Heart left ventricle (tissue), 16 donors: ENCODE data around the gene CBX4. TPM values are rescaled to one million over a fixed set of nuclear protein-coding genes. Genes with fewer than 3 reads are reported as not detected.
A peak's percentile ranks its signal among the peaks of the same experiment; 100 is the strongest.

Experiments used
- ATAC-seq, 4 donors: fragments of 200-7000 bp; cut with Tn5 transposase; one replicate each; pipeline ENCODE4 v1.9.1; 2020 to 2022; ENCODE audit warnings: moderate library complexity in 4 of 4, mild to moderate bottlenecking in 3 of 4, moderate number of reproducible peaks in 1 of 4
- DNase-seq, 5 donors: peaks; one replicate each; pipeline ENCODE4 v3.0.0-alpha.2; 2020
- H3K27ac ChIP-seq, 12 donors: fragments of 200-600 bp; sonication (generic) in 4 of 12; one replicate each; pipeline versions ENCODE4 v1.5.0 to v1.8.0; 2016 to 2022; ENCODE audit warnings: mild to moderate bottlenecking in 2 of 12
- H3K27me3 ChIP-seq, 9 donors: fragments of 200-600 bp; sonication (generic) in 2 of 9; one replicate each; pipeline versions ENCODE4 v1.5.1 to v1.8.0; 2016 to 2022; ENCODE audit warnings: mild to moderate bottlenecking in 3 of 9
- H3K36me3 ChIP-seq, 9 donors: fragments of 200-600 bp; sonication (generic) in 2 of 9; one replicate each; pipeline versions ENCODE4 v1.5.0 to v1.8.0; 2018 to 2022; ENCODE audit warnings: mild to moderate bottlenecking in 2 of 9
- H3K4me1 ChIP-seq, 12 donors: fragments of 200-600 bp; sonication (generic) in 4 of 12; one replicate each; pipeline versions ENCODE4 v1.5.0 to v1.8.0; 2016 to 2022; ENCODE audit warnings: mild to moderate bottlenecking in 3 of 12
- H3K4me3 ChIP-seq, 12 donors: fragments of 200-600 bp; sonication (generic) in 4 of 12; one replicate each; pipeline versions ENCODE4 v1.5.0 to v1.8.0; 2017 to 2022; ENCODE audit warnings: mild to moderate bottlenecking in 9 of 12, moderate library complexity in 4 of 12
- H3K9me3 ChIP-seq, 12 donors: fragments of 200-600 bp; sonication (generic) in 4 of 12; one replicate each; pipeline versions ENCODE4 v1.5.0 to v1.8.0; 2016 to 2022; ENCODE audit warnings: mild to moderate bottlenecking in 1 of 12
- CTCF ChIP-seq, 12 donors: fragments of 200-600 bp; sonication (generic) in 4 of 12; IDR thresholded peaks; one replicate each; pipeline versions ENCODE4 v1.5.0 to v1.8.0; 2018 to 2022; ENCODE audit warnings: antibody characterized with exemption in 12 of 12, mild to moderate bottlenecking in 5 of 12
- POLR2A ChIP-seq, 2 donors: fragments of 450-650 bp; IDR thresholded peaks; one replicate each; pipeline ENCODE4 v1.6.1; 2017; ENCODE audit warnings: antibody characterized with exemption in 2 of 2, mild to moderate bottlenecking in 2 of 2, moderate library complexity in 2 of 2
- WGBS, 4 donors: extraction: QIAGEN DNeasy Blood & Tissue Kit in 2 of 4; methylation state at CpG; one replicate each; pipeline versions ENCODE4 v1.1.5 to v1.1.7; 2013 to 2018; 5-methylcytosine and 5-hydroxymethylcytosine counted together
- intact Hi-C, 10 donors: fragments of 100-400 bp; cut with DNase I; formaldehyde crosslinking; loops; one replicate each; pipeline versions ENCODE4 v1.11.1 to v1.14.2; 2022
- polyA plus RNA-seq, 2 donors: library from polyadenylated mRNA; stranded (reverse); fragments of 200-250 nt; gene quantifications; one replicate each; pipeline ENCODE4 v1.2.3, GENCODE V29; 2013
- total RNA-seq, 9 donors: library from RNA; depleted of rRNA in 2 of 9; stranded (reverse); fragments of >200 nt in 2 of 9; fragmentation: NEBNext Ultra II Directional in 3 of 9; extraction: Animal tissue kit (Norgen Biotek cat#: 25700) in 3 of 9; gene quantifications; one replicate each; pipeline versions ENCODE4 v1.1.0 to v1.2.4, GENCODE V29; 2016 to 2023
- donor health status: ischemic (EF 13 %, LVEDD 7.1; RV severe dilation, severe dysfunction).
- donor health status: healthy with polysubstance abuse.
- donor health status: DM: no; HTN: yes; CAD: no.
- donor health status: DM: no; HTN: no; CAD: no.
- donor health status: ischemic (EF 25% LVEDD 6.9; RV normal size, moderate dysfunction).
- donor health status: ischemic (EF 25% LVEDD 5.7; RV mildly dilated, moderate dysfunction).
- donor health status: healthy.
- donor health status: DM: yes; HTN: yes; CAD: no.
- donor health status: ischemic (EF 35%, LVEDD 5.7; RV mildly dilated, moderate dysfunction).
- donor health status: nonischemic (EF 11% LVEDD 7.7; RV severe dilation, severe dysfunction).
- donor health status: DM: yes; HTN: yes; CAD: no.
- donor health status: PGD.
- donor health status: ischemic (EF 29% LVEDD 5.4; RV normal size, mild dysfunction).
- donor health status: nonischemic (EF 23%, LVEDD 6.1; RV moderate dilation, normal function).

The CBX4 gene
- total and polyA plus RNA-seq, 11 donors = 10.9 to 41.1 (median 26.8) TPM

GRCh38 chr17:79861413-79862216, 22.4 kb upstream of the CBX4 start:
- TF ChIP-seq POLR2A (IDR thresholded peaks at IDR 0.05) = no peak
- TF ChIP-seq CTCF (IDR thresholded peaks at IDR 0.05) = no peak
- Histone ChIP-seq H3K27me3 (peaks cover 0 to 50% (median 12%) of the 10 kb centered on the region in 9 donors), H3K9me3 (no peaks in the 10 kb centered on the region), H3K27ac (no peak overlapping the region), H3K4me3 (no peak overlapping the region), H3K36me3 (no peaks in the 10 kb centered on the region), H3K4me1 (peaks cover 0 to 4% (median 0%) of the 10 kb centered on the region in 12 donors)
- WGBS, 4 donors = 65 to 71% (median 67%) methylated on average over 23 to 26 of the region's 26 CpGs
- intact Hi-C loops = loop anchor here in 1 of 10 donors (10.0 kb wide), 1 partner anchor 133 kb away; no protein-coding TSS in a partner anchor
- DNase-seq = no peak
- no peak for ATAC-seq

- WGBS, 4 donors = 66 to 78% (median 72%) methylated on average over 26 to 38 of the region's 38 CpGs
- no peak for TF ChIP-seq CTCF (IDR thresholded peaks at IDR 0.05)
- intact Hi-C loops = loop anchor here in 4 of 10 donors (5.0 to 10.0 kb wide), 4 partner anchors 42 to 135 kb away; no protein-coding TSS in a partner anchor
- Histone ChIP-seq H3K27ac (no peak overlapping the region), H3K36me3 (no peaks in the 10 kb centered on the region), H3K4me3 (no peak overlapping the region), H3K9me3 (no peaks in the 10 kb centered on the region), H3K27me3 (peaks cover 0 to 44% (median 10%) of the 10 kb centered on the region in 9 donors), H3K4me1 (peaks cover 0 to 4% (median 0%) of the 10 kb centered on the region in 12 donors)
- ATAC-seq (no peak), DNase-seq (peak in 1 of 5 donors; percentile 55)
Observed at GRCh38 chr17:79859676-79860615, 20.7 kb upstream of the CBX4 start.

- no peak overlapping the region for H3K27ac ChIP-seq
- WGBS, 4 donors = 74 to 86% (median 74%) methylated on average over 8 of the region's 8 CpGs
- ATAC-seq = no peak
- intact Hi-C loops = loop anchor here in 3 of 10 donors (5.0 to 10.0 kb wide), 3 partner anchors 45 to 128 kb away; no protein-coding TSS in a partner anchor
- H3K27me3 ChIP-seq = peaks cover 0 to 23% (median 4%) of the 10 kb centered on the region in 9 donors
- H3K9me3 ChIP-seq = no peaks in the 10 kb centered on the region
- H3K36me3 ChIP-seq = no peaks in the 10 kb centered on the region
- no peak overlapping the region for H3K4me3 ChIP-seq
- TF ChIP-seq CTCF (IDR thresholded peaks at IDR 0.05) = no peak
- no peak for TF ChIP-seq POLR2A (IDR thresholded peaks at IDR 0.05)
- DNase-seq = peak in 1 of 5 donors; percentile 18
- peaks cover 0 to 12% (median 0%) of the 10 kb centered on the region in 12 donors for H3K4me1 ChIP-seq
Observed at GRCh38 chr17:79857095-79857494, 17.9 kb upstream of the CBX4 start.
